ENCODE measurements around the gene SLC7A9.

SLC7A9 gene

GRCh38 chr19:32781280-32781679 lies 88.3 kb downstream of the SLC7A9 start:
- TF ChIP-seq FOXP2 (optimal IDR thresholded peaks at IDR 0.05; ENCODE audit: borderline replicate concordance, extremely low read depth, extremely low read length, insufficient read depth) (no peak), POLR2AphosphoS5 (IDR thresholded peaks at IDR 0.05; ENCODE audit: low read depth, low read length) (no peak), REST (IDR thresholded peaks at IDR 0.05; ENCODE audit: insufficient read depth in 1 of 2, low read depth in 2 of 2, low read length in 2 of 2) (no peak), TAF1 (IDR thresholded peaks at IDR 0.05; ENCODE audit: borderline replicate concordance, insufficient read depth, low read length) (no peak), SIN3A (IDR thresholded peaks at IDR 0.05; ENCODE audit: borderline replicate concordance, insufficient read depth, low read length) (no peak)
